Keratinocyte (primary cell): ENCODE measurements around the gene TUT1. TPM values are rescaled to one million over a fixed set of nuclear protein-coding genes. Genes with fewer than 3 reads are reported as not detected.

ENCODE experiments used
- DNase-seq: peaks from one replicate; pipeline ENCODE4 v3.0.0-alpha.2; 2011; ENCODE audit warnings: low read depth, missing footprints, low spot score
- FAIRE-seq: peaks from 2 replicates; lab custom pipeline; 2011; peaks lifted over from hg19 to GRCh38; lab: Jason Lieb, UNC
- H2AFZ ChIP-seq: 2 replicates; pipeline ENCODE4 v1.6.0; 2012; ENCODE audit warnings: low read length, control low read depth, inconsistent platforms; ENCODE audit not compliant: control insufficient read depth
- H3K27ac ChIP-seq: 2 replicates; pipeline ENCODE4 v1.5.1; 2011; ENCODE audit warnings: low read length; ENCODE audit not compliant: control insufficient read depth, insufficient read depth
- H3K27me3 ChIP-seq: 3 replicates; pipeline ENCODE4 v1.6.0; 2011; ENCODE audit warnings: low read length; ENCODE audit not compliant: control insufficient read depth, insufficient read depth; ENCODE audit errors: extremely low read depth
- H3K36me3 ChIP-seq, 2 experiments: 2 replicates in 1 of 2; 3 replicates in 1 of 2; pipeline ENCODE4 v1.5.1; 2011; ENCODE audit warnings: low read length in 2 of 2, mild to moderate bottlenecking in 1 of 2; ENCODE audit not compliant: control insufficient read depth in 2 of 2, insufficient read depth in 2 of 2; ENCODE audit errors: extremely low read depth in 1 of 2
- H3K4me1 ChIP-seq: 3 replicates; pipeline ENCODE4 v1.5.1; 2011; ENCODE audit warnings: low read length; ENCODE audit not compliant: control insufficient read depth, insufficient read depth; ENCODE audit errors: extremely low read depth
- H3K4me2 ChIP-seq: 3 replicates; pipeline ENCODE4 v1.6.0; 2011; ENCODE audit warnings: low read depth, low read length; ENCODE audit not compliant: control insufficient read depth, insufficient read depth; ENCODE audit errors: extremely low read depth
- H3K4me3 ChIP-seq, 3 experiments: fragments of 200-600 bp in 1 of 3; sonication (generic) in 1 of 3; 2 replicates in 2 of 3; 3 replicates in 1 of 3; pipeline ENCODE4 v1.5.1; 2011 to 2016; ENCODE audit warnings: low read length in 3 of 3, mild to moderate bottlenecking in 3 of 3, control low read depth in 2 of 3, inconsistent platforms in 1 of 3, low read depth in 1 of 3, mixed read lengths in 1 of 3, mixed run types in 1 of 3, moderate library complexity in 1 of 3; ENCODE audit not compliant: control insufficient read depth in 2 of 3, insufficient read depth in 2 of 3; ENCODE audit errors: extremely low read depth in 1 of 3
- H3K79me2 ChIP-seq: 2 replicates; pipeline ENCODE4 v1.6.0; 2012; ENCODE audit warnings: low read length; ENCODE audit not compliant: control insufficient read depth, insufficient read depth
- H3K9ac ChIP-seq: 3 replicates; pipeline ENCODE4 v1.6.0; 2011; ENCODE audit warnings: low read length; ENCODE audit not compliant: control insufficient read depth, insufficient read depth; ENCODE audit errors: extremely low read depth
- H3K9me1 ChIP-seq: 3 replicates; pipeline ENCODE4 v1.6.0; 2011; ENCODE audit warnings: low read length; ENCODE audit not compliant: control insufficient read depth, insufficient read depth; ENCODE audit errors: extremely low read depth
- H3K9me3 ChIP-seq: 2 replicates; pipeline ENCODE4 v1.5.1; 2012; ENCODE audit warnings: low read depth, low read length; ENCODE audit not compliant: control insufficient read depth
- H4K20me1 ChIP-seq: 3 replicates; pipeline ENCODE4 v1.6.0; 2011; ENCODE audit warnings: low read length; ENCODE audit not compliant: control insufficient read depth, insufficient read depth; ENCODE audit errors: extremely low read depth
- CTCF ChIP-seq, 3 experiments: IDR thresholded peaks in 1 of 3; conservative IDR thresholded peaks in 1 of 3; optimal IDR thresholded peaks in 1 of 3; 2 replicates in 2 of 3; 3 replicates in 1 of 3; pipeline versions ENCODE3 to v1.5.1; 2011; ENCODE audit warnings: low read length in 3 of 3, mild to moderate bottlenecking in 3 of 3, moderate library complexity in 2 of 3, control low read depth in 1 of 3, inconsistent platforms in 1 of 3; ENCODE audit not compliant: insufficient read depth in 2 of 3; ENCODE audit errors: extremely low read depth in 1 of 3
- EZH2 ChIP-seq: IDR thresholded peaks from one replicate; pipeline ENCODE4 v1.6.1; 2012; ENCODE audit warnings: inconsistent platforms, mild to moderate bottlenecking, low read length, moderate library complexity
- dilution Hi-C: fragments of 300-500 bp; cut with MboI; formaldehyde crosslinking; loops from one replicate; pipeline ENCODE4 v1.7.0; 2020; ENCODE audit warnings: low sequenced_read_pairs; ENCODE audit not compliant: extremely low pct_ligation_motif_present
- polyA minus RNA-seq, 3 experiments: library from RNA; depleted of rRNA, polyadenylated mRNA; stranded (reverse); fragments of >200 nt; gene quantifications; 1 replicate in 1 of 3; 2 replicates in 1 of 3; 3 replicates in 1 of 3; pipeline ENCODE4 v1.2.3, GENCODE V29; 2011
- polyA plus RNA-seq, 5 experiments: library from polyadenylated mRNA; depleted of rRNA in 3 of 5; stranded (reverse) in 3 of 5; stranded (forward) in 1 of 5; unstranded in 1 of 5; fragments of >200 nt; gene quantifications; 1 replicate in 1 of 5; 2 replicates in 3 of 5; 3 replicates in 1 of 5; pipeline versions ENCODE4 v1.2.1 to v1.2.3, GENCODE V29; 2011 to 2012; ENCODE audit warnings: missing spikeins in 2 of 5, low read depth in 1 of 5, low replicate concordance in 1 of 5

The TUT1 gene
- polyA plus RNA-seq: 10.1 to 12.3 TPM (median 10.5 TPM) in 3 replicates
- polyA plus RNA-seq (2011; ENCODE audit: low read depth): 4.3 TPM
- polyA plus RNA-seq (2011; cell fraction: cytosol; rRNA removed): 4.7 and 7.8 TPM in 2 replicates
- polyA plus RNA-seq (2011; cell fraction: nucleus; rRNA removed): 31.6 and 35.4 TPM in 2 replicates
- 10.6 and 11.7 TPM in 2 replicates for polyA plus RNA-seq (2012; ENCODE audit: low replicate concordance)
- 5.7 to 10.8 TPM (median 9.4 TPM) in 3 replicates for polyA minus RNA-seq
- 7.5 TPM for polyA minus RNA-seq (2011; cell fraction: cytosol; rRNA and poly(A)+ RNA removed)
- polyA minus RNA-seq (2011; cell fraction: nucleus; rRNA and poly(A)+ RNA removed): 9.0 and 14.4 TPM in 2 replicates

- Histone ChIP-seq H3K79me2 (peaks cover 23% of the 10 kb centered on the region), H3K36me3 (peaks cover 32 to 43% of the 10 kb centered on the region in 2 experiments)
- dilution Hi-C loops: no loop called here
Measured at GRCh38 chr11:62591448-62592145, at the start of gene TUT1. Gene TUT1 (minus strand): TSS chr11:62591523. CDS start chr11:62591485, 38 bp downstream.

GRCh38 chr11:62632492-62632891 is 41.2 kb upstream of the TUT1 start:
- H3K4me1 ChIP-seq: no peaks in the 10 kb centered on the region
- TF ChIP-seq EZH2 (no peak), CTCF (optimal IDR thresholded peaks at IDR 0.05 in 1 of 3, IDR thresholded peaks at IDR 0.05 in 1 of 3, conservative IDR thresholded peaks at IDR 0.05 in 1 of 3; ENCODE audit: extremely low read depth in 1 of 3, insufficient read depth in 2 of 3, low read length in 3 of 3) (no peak)
- peaks cover 3% of the 10 kb centered on the region for H4K20me1 ChIP-seq
- H3K4me3 ChIP-seq: no peak overlapping the region
- H3K27ac ChIP-seq: no peak overlapping the region
- H3K9me3 ChIP-seq: no peaks in the 10 kb centered on the region
- no peak overlapping the region for H3K9ac ChIP-seq
- H2AFZ ChIP-seq: no peak overlapping the region
- H3K4me2 ChIP-seq: no peak overlapping the region
- dilution Hi-C loops: no loop called here
- H3K79me2 ChIP-seq: peaks cover 1% of the 10 kb centered on the region
- H3K27me3 ChIP-seq: no peaks in the 10 kb centered on the region
- peaks cover 47 to 71% of the 10 kb centered on the region in 2 experiments for H3K36me3 ChIP-seq
- H3K9me1 ChIP-seq: no peaks in the 10 kb centered on the region
- no peak for FAIRE-seq
- no peak for DNase-seq

More at GRCh38 chr11:62591448-62592145, at the start of gene TUT1:
- H3K9me1 ChIP-seq: no peaks in the 10 kb centered on the region
- H3K4me2 ChIP-seq: peak within 1 kb of the TSS; percentile 84
- H2AFZ ChIP-seq: peak within 1 kb of the TSS; percentile 87
- H3K4me3 ChIP-seq: peak within 1 kb of the TSS; percentile 61 to 91 (median 91)
- FAIRE-seq (peak; percentile 74), DNase-seq (peak; percentile 97)
- no peaks in the 10 kb centered on the region for H3K27me3 ChIP-seq
- H3K27ac ChIP-seq: peak within 1 kb of the TSS; percentile 91
- H4K20me1 ChIP-seq: peaks cover 2% of the 10 kb centered on the region
- TF ChIP-seq EZH2 (no peak), CTCF (optimal IDR thresholded peaks at IDR 0.05 in 1 of 3, IDR thresholded peaks at IDR 0.05 in 1 of 3, conservative IDR thresholded peaks at IDR 0.05 in 1 of 3; ENCODE audit: extremely low read depth in 1 of 3, insufficient read depth in 2 of 3, low read length in 3 of 3) (peak in 1 of 3 experiments; percentile 14)
- peaks cover 14% of the 10 kb centered on the region for H3K4me1 ChIP-seq
- peak within 1 kb of the TSS; percentile 94 for H3K9ac ChIP-seq
- H3K9me3 ChIP-seq: no peaks in the 10 kb centered on the region
